ENCODE results near the gene PARD3.

PARD3 gene

GRCh38 chr10:34578468-34578867 lies 236.6 kb downstream of the PARD3 start:
- DNase-seq: no peak

- DNase-seq: no peak
These were observed 238.3 kb downstream of the PARD3 start for GRCh38 chr10:34576797-34577196.

- no peak for DNase-seq
These were observed 239.2 kb downstream of the PARD3 start for GRCh38 chr10:34575882-34576281.

DNA sequence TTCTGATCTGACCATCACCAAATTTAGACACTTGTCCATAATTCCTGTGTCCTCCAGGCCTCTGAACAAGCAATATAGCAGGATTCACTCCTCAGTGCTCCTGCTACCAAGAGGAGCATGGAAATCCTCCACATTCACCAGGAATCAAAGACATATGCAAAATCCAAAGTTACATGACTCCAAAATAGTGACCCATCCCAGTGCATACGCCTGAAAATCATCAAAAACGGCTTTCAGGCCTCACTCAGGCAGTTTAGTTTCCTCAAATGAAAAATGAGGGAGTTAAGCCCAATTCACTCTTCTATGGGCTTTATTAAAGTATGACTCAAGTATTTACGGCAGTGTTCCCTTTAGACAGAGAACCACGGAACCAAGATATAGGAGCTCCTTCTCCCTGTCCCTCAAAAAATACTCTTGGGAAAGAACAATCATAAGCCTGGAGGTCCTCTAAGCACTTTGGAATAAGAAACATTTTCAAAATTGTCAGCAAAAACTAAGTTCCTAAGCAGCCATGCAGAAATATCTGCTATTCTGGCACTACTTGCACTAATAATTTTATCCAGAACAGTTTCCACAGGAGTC lies 240.7 kb downstream of the PARD3 start:
- no peak for DNase-seq

DNA sequence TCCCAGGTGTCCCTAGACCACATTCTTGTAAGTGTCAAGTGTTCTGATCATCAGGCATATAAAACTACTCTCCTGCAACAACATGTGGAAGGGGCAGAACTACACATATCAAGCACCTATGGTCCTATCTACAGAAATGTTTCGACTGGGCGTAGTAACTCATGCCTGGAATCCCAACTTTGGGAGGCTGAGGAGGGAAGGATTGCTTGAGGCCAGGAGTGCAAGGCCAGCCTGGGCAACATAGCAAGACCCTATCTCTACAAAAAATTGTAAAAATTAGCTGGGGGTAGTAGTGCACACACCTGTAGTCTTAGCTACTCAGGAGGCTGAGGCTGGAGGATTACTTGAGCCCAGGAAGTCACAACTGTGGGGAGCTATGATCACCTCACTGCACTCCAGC lies 244.2 kb downstream of the PARD3 start:
- no peak for DNase-seq

- no peak for DNase-seq
These were observed 247.3 kb downstream of the PARD3 start for GRCh38 chr10:34567659-34568253.

- no peak for DNase-seq
These were observed 249.2 kb downstream of the PARD3 start for GRCh38 chr10:34565934-34566333.

- DNase-seq: no peak
These were observed 257.0 kb downstream of the PARD3 start for GRCh38 chr10:34558093-34558583.

DNA sequence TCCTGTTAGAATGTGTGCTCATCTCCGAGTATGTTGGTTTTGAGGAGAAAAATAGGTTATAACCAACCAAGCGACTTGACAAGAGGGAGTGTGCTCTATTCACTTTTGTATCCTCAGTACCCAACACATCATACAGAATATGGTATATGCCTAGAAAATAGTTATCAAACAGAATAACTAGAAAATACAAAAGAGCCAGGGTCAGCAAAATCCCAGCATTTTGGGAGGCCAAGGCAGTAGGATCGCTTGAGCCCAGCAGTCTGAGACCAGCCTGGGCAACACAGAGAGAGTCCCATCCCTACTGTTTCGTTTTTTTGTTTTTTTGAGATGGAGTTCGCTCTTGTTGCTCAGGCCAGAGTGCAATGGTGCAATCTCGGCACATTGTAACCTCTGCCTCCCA lies 257.9 kb downstream of the PARD3 start:
- no peak for DNase-seq

DNA sequence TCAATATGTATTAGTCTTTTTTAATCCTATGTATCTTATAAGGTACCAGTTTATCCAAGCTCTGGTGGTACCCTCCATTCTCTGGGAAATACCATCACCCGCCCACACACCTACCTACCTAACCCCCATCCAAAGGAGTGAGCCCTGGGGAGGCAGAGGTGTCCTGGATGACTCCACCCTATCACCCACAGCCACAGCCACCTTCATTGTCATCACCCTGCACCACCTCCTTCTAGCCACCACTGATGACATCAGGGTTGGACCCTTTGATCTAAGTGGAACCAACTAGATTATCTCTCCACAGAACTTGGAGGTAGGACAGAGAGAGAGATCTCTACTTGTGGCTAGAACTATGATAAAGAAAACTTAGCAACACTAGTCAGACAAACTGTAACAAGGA lies 259.4 kb downstream of the PARD3 start:
- no peak for DNase-seq

DNA sequence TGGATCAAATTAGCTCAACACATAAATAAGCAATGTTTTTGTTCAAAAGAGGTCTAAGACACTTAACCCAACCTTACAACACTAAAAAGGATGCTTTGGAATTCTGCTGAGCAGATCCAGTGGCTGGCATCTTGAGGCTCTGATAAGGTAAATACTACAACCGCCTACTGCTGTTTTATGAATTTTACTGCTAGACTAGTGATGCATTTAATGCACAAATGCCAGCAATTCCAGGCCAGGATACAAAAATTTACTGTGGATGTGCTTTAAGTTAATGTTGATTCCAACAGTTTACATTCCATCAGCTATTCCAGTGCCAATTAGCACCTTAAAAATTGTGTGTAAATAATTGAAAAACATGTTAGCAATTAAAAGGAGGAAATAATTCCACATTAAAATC lies 261.3 kb downstream of the PARD3 start:
- DNase-seq: no peak

DNA sequence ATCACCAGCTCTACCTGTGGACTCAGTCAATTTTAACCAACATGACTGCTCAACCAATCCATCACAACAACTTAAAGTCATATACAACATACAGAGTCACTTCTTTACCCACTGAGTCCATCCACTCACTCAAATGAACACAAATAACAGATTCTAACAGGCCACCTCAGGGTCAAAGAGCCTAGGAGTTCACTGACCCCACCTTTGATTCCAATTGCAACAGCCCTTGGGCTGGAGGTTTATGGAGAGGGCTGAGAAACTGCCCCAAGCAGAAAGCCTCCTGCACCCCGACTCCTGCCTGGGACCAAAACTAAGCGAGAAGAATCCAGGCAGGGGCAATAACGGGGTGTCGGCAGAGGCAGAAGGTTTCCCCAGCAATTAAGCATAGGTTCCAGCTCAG lies 263.8 kb downstream of the PARD3 start:
- no peak for DNase-seq

GRCh38 chr10:34549953-34550352 lies 265.1 kb downstream of the PARD3 start:
- DNase-seq: no peak

- no peak for DNase-seq
These were observed 266.1 kb downstream of the PARD3 start for GRCh38 chr10:34549001-34549400.

DNA sequence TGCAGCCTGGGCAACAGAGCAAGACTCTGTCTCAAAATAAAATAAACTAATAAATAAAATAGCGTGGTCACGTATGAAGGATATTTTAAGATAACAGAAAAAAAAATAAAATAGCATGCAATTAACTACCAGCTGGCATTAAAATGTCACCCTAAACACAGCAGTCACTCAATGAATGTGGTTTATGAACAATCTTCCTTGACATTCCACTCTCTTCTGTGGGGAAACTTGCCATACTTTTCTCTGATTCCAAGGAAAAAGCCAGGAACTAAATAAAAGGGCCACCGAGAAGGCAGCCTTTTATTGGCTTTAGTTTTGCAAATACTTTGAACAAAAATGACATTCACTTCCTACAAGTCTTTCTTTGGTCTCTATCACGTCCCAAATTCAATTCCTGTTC lies 266.6 kb downstream of the PARD3 start:
- no peak for DNase-seq

DNA sequence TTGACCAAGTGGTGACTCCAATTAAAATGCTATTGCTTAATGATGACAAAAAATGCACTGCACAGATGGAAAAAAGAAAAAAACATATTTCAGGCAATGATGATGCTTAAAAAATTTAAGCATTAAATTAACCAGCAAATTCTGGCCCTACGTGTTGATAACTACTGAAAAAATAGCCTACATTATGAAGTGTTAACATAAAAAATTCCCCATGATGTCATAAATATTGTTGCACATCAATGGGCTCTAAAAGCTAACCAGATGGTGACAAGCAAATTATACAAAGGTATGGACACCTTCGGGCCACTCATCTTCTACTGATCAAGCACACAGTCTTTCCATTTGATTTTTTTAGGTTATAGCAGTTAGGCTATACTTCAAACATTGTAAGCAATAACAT lies 267.4 kb downstream of the PARD3 start:
- no peak for DNase-seq

GRCh38 chr10:34547291-34547690 lies 267.8 kb downstream of the PARD3 start:
- no peak for DNase-seq

DNA sequence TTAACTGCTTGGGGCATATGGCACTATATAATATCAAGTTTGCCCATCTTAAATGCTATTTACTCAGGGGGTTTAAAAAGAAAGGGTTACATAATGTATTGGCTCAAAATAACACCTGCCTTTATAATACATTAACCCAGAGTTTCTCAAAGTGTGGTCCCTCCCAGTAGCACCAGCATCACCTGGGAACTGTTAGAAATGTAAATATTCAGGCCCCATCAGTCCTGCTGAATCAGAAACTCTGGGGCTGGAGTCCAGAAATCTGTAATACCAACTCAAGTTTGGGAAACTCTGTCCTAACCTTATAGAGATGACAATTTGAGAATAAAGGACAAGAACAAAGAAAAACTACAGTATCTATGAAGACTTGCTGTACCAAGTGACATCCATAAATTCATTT lies 270.7 kb downstream of the PARD3 start:
- no peak for DNase-seq

GRCh38 chr10:34543716-34544115 lies 271.4 kb downstream of the PARD3 start:
- DNase-seq: no peak

DNA sequence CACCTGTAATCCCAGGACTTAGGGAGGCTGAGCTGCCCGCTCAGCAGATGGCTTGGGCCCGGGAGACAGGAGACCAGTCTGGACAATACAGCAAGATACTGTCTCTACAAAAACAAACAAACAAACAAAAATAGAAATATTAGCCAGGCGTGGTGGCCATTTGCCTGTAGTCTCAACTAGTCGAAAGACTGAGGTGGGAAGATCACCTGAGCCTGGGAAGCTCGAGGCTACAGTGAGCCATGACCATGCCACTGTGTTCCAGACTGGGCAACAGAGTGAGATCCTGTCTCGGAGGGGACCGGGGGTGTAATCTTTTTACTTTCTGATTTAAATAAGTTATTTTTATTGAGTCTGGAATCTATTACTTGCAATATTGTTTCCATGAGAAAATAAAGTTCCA lies 274.6 kb downstream of the PARD3 start:
- DNase-seq: no peak

DNA sequence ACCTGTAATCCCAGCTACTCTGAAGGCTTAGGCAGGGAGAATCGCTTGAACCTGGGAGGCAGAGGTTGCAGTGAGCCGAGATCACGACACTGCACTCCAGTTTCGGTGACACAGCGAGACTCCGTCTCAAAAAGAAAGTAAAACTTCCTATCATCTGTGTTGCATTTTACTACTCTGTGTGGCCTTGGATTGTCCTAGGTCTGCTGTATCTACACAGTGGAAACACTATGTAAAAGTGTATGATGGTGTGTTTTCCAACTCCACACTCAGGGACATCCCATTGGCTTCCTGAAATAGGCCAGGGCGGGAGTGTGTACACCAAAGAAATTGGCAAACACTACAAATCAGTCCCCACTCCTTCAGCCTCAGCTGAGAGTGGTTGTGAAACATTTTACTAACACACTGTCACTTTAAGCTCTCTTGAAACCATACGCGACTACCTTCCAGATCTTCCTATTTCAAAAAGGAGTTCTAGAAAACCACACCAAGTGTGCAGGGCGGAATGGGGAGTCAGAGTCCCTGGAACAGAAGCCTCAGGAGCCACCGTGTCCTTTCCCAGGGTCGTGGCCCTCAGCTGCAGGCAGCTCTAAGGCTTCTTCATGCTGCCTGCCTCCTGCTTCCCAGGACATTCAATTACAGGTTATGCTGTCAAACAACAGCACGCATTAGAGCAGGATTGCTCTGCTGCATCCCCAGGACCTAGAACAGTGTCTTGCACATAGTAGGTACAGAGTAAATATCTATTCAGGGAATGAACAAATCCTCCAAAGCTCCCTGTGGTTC lies 275.4 kb downstream of the PARD3 start:
- no peak for DNase-seq

- no peak for DNase-seq
These were observed 276.7 kb downstream of the PARD3 start for GRCh38 chr10:34538281-34538829.

GRCh38 chr10:34537629-34538231 lies 277.4 kb downstream of the PARD3 start:
- no peak for DNase-seq

Measured in right kidney (tissue), 1 donor.